Right hindlimb (tissue), 1 donor: ENCODE data around the gene STT3B.

ENCODE experiments used
- DNase-seq: peaks from one replicate; pipeline ENCODE4 v3.0.0-alpha.2; 2018

The STT3B gene

GRCh38 chr3:31521468-31521867 is 11.3 kb upstream of the STT3B start:
- no peak for DNase-seq

GRCh38 chr3:31522152-31522551 is 10.6 kb upstream of the STT3B start:
- no peak for DNase-seq

GRCh38 chr3:31523543-31523942 is 9.2 kb upstream of the STT3B start:
- no peak for DNase-seq

GRCh38 chr3:31525532-31525931 is 7.2 kb upstream of the STT3B start:
- no peak for DNase-seq

- DNase-seq: no peak
These were observed 3.3 kb upstream of the STT3B start for GRCh38 chr3:31529421-31529820.

- DNase-seq: no peak
These were observed 2.4 kb upstream of the STT3B start for GRCh38 chr3:31530039-31530959.

GRCh38 chr3:31530960-31531335 is 1.8 kb upstream of the STT3B start:
- no peak for DNase-seq

GRCh38 chr3:31531452-31531991 is 1.2 kb upstream of the STT3B start:
- DNase-seq: no peak

- DNase-seq: peak; percentile 100
These were observed 636 bp upstream of the STT3B start for GRCh38 chr3:31531992-31532586.

GRCh38 chr3:31533169-31534064 is 692 bp downstream of the STT3B start:
- peak; percentile 74 for DNase-seq

GRCh38 chr3:31534065-31534425 is 1.3 kb downstream of the STT3B start:
- no peak for DNase-seq

GRCh38 chr3:31536497-31536896 is 3.8 kb downstream of the STT3B start:
- DNase-seq: no peak

GRCh38 chr3:31538801-31539200 is 6.1 kb downstream of the STT3B start:
- no peak for DNase-seq

- DNase-seq: no peak
These were observed 6.5 kb downstream of the STT3B start for GRCh38 chr3:31539275-31539674.

- DNase-seq: no peak
These were observed 8.4 kb downstream of the STT3B start for GRCh38 chr3:31541089-31541488.

GRCh38 chr3:31542246-31542645 is 9.5 kb downstream of the STT3B start:
- no peak for DNase-seq

- DNase-seq: no peak
These were observed 10.7 kb downstream of the STT3B start for GRCh38 chr3:31543375-31543774.

GRCh38 chr3:31544634-31545033 is 11.9 kb downstream of the STT3B start:
- DNase-seq: no peak

GRCh38 chr3:31546162-31546561 is 13.4 kb downstream of the STT3B start:
- DNase-seq: no peak

- no peak for DNase-seq
These were observed 14.0 kb downstream of the STT3B start for GRCh38 chr3:31546725-31547124.

GRCh38 chr3:31550452-31551251 is 17.9 kb downstream of the STT3B start:
- no peak for DNase-seq

- no peak for DNase-seq
These were observed 18.9 kb downstream of the STT3B start for GRCh38 chr3:31551646-31552045.
